Stimulated activated CD4-positive, alpha-beta T cell treated with anti-CD3 and anti-CD28 coated beads, Interleukin-1b, Interleukin-23, amount 100 ng/mL, for 48 hours (primary cell): ENCODE results near the gene CCT3.

Experiments used
- DNase-seq: peaks from one replicate; pipeline ENCODE4 v3.0.0-alpha.2; 2020

Gene CCT3

DNA sequence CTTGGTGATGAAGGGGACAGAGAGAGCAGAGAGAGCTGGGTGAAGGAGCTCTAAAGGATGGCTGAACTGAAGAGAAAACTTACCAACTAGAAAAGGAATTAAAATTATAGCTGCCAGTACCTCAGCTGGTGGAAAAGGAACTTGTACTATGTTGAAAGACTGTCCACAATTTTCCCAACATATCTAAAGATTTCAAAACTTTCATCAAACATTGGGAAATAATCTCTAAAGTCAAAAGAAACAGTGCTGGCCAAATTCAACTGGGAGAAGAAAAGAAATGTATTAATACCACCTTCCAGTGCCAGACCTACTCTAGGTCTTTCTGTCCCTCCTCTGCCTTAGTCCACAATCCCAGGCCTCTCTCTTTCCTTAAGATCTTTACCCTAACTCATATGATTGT, 61.6 kb downstream of the CCT3 start:
- no peak for DNase-seq

GRCh38 chr1:156270314-156270713, 67.8 kb downstream of the CCT3 start:
- DNase-seq: no peak

GRCh38 chr1:156268336-156268735, 69.8 kb downstream of the CCT3 start:
- no peak for DNase-seq

GRCh38 chr1:156266051-156266450, 72.0 kb downstream of the CCT3 start:
- DNase-seq: no peak

DNA sequence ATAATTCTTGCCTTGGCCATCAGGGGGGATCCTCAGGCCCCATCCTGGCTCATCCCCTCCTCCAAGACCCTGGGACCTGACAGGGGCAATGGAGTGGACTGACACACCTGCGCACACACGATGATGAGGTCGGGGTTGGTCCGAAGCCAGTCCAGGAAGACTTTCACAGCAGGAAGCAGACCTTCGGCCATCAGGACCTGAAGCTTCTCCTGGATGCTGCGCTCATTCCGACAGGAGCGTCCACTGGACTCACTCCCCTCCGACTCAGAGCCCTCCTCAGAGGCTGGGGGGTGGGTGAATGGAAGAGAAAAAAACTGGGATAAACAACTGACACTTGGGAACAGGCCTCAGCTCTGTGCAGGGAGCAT, 74.8 kb downstream of the CCT3 start:
- no peak for DNase-seq

DNA sequence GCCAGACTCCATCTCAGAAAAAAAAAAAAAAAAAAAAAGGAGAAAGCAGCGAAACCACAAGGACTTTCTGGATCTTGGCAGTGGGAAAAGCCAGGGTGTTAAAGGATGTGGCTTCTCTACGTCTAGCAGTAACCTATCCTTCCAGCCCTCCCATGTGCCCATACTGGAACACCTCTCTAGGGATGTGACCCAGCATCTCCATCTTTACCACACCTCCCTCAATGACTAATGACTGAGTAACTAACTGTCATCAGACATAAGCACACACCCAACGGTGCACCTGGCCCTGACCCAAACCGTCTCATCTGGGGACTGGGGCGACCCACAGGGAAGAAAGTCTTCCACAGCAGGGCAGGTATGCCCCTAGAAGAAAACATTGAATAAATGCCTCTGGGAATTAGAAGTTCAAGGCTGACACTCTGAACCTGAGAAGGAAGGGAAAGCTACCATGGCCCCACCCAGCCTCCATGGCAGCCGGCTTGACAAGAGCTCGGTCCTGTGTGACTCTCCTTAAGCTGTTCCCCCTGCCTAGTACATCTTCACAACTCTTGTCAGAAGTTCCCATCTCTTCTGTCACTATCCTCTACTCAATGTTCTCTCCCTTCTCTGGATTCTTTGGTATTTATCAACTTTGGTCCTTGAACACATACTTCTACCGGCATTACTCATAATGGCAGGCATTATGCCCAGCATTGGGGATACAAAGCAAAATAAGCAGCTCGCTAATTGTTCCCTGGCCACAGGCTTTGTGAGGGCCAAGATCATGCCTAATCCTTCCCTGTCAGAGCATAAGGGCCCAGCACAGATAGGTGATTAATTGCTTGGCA, 75.4 kb downstream of the CCT3 start:
- DNase-seq: no peak

DNA sequence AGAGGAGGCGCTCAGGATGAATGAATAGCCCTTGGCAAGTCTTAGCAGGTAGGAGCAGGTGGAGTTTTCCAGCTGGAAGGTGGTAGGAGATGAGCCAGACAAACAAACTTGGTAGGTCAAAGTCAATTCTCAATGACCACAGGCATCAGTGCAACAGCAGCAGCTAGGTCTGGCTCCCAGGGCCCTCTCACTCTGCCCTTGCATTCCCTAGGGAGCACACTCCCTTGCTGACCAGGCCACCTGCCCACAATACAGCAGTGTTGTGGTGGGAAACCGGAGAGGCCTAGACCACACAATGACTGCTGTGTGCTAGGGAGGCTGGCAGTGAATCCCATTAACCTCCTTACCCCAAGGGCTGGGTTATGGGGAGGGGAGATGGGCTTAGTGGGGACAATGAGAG, 77.2 kb downstream of the CCT3 start:
- no peak for DNase-seq

DNA sequence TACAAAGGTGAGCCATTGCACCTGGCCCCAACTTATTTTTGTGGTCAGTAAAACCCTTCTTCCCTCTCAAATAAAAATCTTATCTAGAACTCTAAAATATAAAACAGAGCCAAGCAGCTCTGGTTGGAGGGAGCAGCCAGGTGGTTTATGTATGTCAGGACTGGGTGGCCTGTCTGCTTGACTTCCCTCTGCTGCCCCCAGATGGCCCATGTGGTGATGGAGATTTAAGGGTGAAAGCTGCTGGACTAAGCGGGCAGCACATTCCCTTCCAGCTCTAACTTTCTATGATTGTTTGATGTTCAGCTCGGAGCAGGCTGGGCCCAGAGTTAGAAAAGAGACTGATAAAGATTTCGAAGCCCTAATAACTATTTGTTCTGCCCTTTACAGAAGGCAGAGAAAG, 78.3 kb downstream of the CCT3 start:
- no peak for DNase-seq
